T-helper 17 cell (primary cell): ENCODE data around the gene ANKRD44. TPM values are rescaled to one million over a fixed set of nuclear protein-coding genes. Genes with fewer than 3 reads are reported as not detected.

ENCODE experiments used
- ATAC-seq: fragments of 150-1000 bp; cut with Tn5 transposase; 2 replicates; pipeline ENCODE4 v1.10.0; 2021; ENCODE audit warnings: mild to moderate bottlenecking, moderate library complexity
- DNase-seq, 3 donors: peaks; one replicate each; pipeline versions ENCODE4 v3.0.0 to v3.0.0-alpha.2; 2020 to 2021
- H3K9me3 ChIP-seq: one replicate; pipeline ENCODE4 v1.7.0; 2013; ENCODE audit warnings: low read length, mild to moderate bottlenecking; ENCODE audit not compliant: control insufficient read depth, poor library complexity, severe bottlenecking
- H3K27ac Mint-ChIP-seq: one replicate; pipeline ENCODE4 v1.8.0; 2022; ENCODE audit warnings: mild to moderate bottlenecking, moderate library complexity, mixed read lengths
- H3K27me3 Mint-ChIP-seq: one replicate; pipeline ENCODE4 v1.8.0; 2022; ENCODE audit warnings: mixed read lengths
- H3K36me3 Mint-ChIP-seq: one replicate; pipeline ENCODE4 v1.8.0; 2022; ENCODE audit warnings: low read depth, mixed read lengths
- H3K4me1 Mint-ChIP-seq: one replicate; pipeline ENCODE4 v1.8.0; 2022; ENCODE audit warnings: mild to moderate bottlenecking, mixed read lengths
- H3K4me3 Mint-ChIP-seq: one replicate; pipeline ENCODE4 v1.8.0; 2022; ENCODE audit warnings: mild to moderate bottlenecking, moderate library complexity, mixed read lengths
- total RNA-seq, 4 donors: library from RNA in 2 of 4; stranded (reverse) in 2 of 4; gene quantifications; one replicate each; pipeline ENCODE4 v1.2.3 and lab custom pipeline; 2022 to 2026

The ANKRD44 gene
- total RNA-seq, 2 donors from 2014 or later: 232 to 246 TPM

- no peaks in the 10 kb centered on the region for H3K9me3 ChIP-seq
- no peak overlapping the region for H3K4me3 Mint-ChIP-seq
- no peaks in the 10 kb centered on the region for H3K27me3 Mint-ChIP-seq
- H3K36me3 Mint-ChIP-seq: peaks cover 5% of the 10 kb centered on the region
- peak overlapping the region; percentile 91 for H3K27ac Mint-ChIP-seq
- H3K4me1 Mint-ChIP-seq: peaks cover 53% of the 10 kb centered on the region
- DNase-seq (no peak), ATAC-seq (no peak)
Measured at GRCh38 chr2:197276156-197276555, 34.4 kb downstream of the ANKRD44 start.

- Mint-ChIP-seq H3K27me3 (no peaks in the 10 kb centered on the region), H3K4me1 (peaks cover 54% of the 10 kb centered on the region), H3K36me3 (peaks cover 3% of the 10 kb centered on the region), H3K4me3 (peak overlapping the region; percentile 60), H3K27ac (peak overlapping the region; percentile 91)
- H3K9me3 ChIP-seq: no peaks in the 10 kb centered on the region
- ATAC-seq (no peak), DNase-seq (no peak)
Measured at GRCh38 chr2:197274937-197275336, 35.6 kb downstream of the ANKRD44 start.

- Mint-ChIP-seq H3K4me1 (peaks cover 54% of the 10 kb centered on the region), H3K27me3 (no peaks in the 10 kb centered on the region), H3K36me3 (peaks cover 2% of the 10 kb centered on the region), H3K27ac (peak overlapping the region; percentile 91), H3K4me3 (peak overlapping the region; percentile 60)
- ATAC-seq (no peak), DNase-seq (no peak)
- no peaks in the 10 kb centered on the region for H3K9me3 ChIP-seq
Measured at GRCh38 chr2:197274349-197274748, 36.2 kb downstream of the ANKRD44 start.

- Mint-ChIP-seq H3K4me3 (no peak overlapping the region), H3K27me3 (no peaks in the 10 kb centered on the region), H3K36me3 (peaks cover 2% of the 10 kb centered on the region), H3K4me1 (peaks cover 55% of the 10 kb centered on the region), H3K27ac (peak overlapping the region; percentile 91)
- DNase-seq: no peak
- no peak for ATAC-seq
- no peaks in the 10 kb centered on the region for H3K9me3 ChIP-seq
Measured at GRCh38 chr2:197273485-197273884, 37.1 kb downstream of the ANKRD44 start.

- Mint-ChIP-seq H3K4me3 (peak overlapping the region; percentile 8), H3K27ac (peak overlapping the region; percentile 91), H3K36me3 (peaks cover 2% of the 10 kb centered on the region), H3K4me1 (peaks cover 63% of the 10 kb centered on the region), H3K27me3 (no peaks in the 10 kb centered on the region)
- DNase-seq (no peak), ATAC-seq (no peak)
- H3K9me3 ChIP-seq: no peaks in the 10 kb centered on the region
Measured at GRCh38 chr2:197270601-197271000, 40.0 kb downstream of the ANKRD44 start.

- Mint-ChIP-seq H3K27me3 (no peaks in the 10 kb centered on the region), H3K27ac (peak overlapping the region; percentile 91), H3K4me1 (peaks cover 63% of the 10 kb centered on the region), H3K36me3 (peaks cover 2% of the 10 kb centered on the region), H3K4me3 (peak overlapping the region; percentile 74)
- H3K9me3 ChIP-seq: no peaks in the 10 kb centered on the region
- DNase-seq (no peak), ATAC-seq (no peak)
Measured at GRCh38 chr2:197269815-197270214, 40.8 kb downstream of the ANKRD44 start.

- H3K4me1 Mint-ChIP-seq: peaks cover 61% of the 10 kb centered on the region
- no peaks in the 10 kb centered on the region for H3K27me3 Mint-ChIP-seq
- no peaks in the 10 kb centered on the region for H3K9me3 ChIP-seq
- H3K36me3 Mint-ChIP-seq: no peaks in the 10 kb centered on the region
- DNase-seq (no peak), ATAC-seq (peak; percentile 75)
- H3K27ac Mint-ChIP-seq: peak overlapping the region; percentile 91
- peak overlapping the region; percentile 74 for H3K4me3 Mint-ChIP-seq
Measured at GRCh38 chr2:197268786-197269584, 41.6 kb downstream of the ANKRD44 start.

GRCh38 chr2:197266477-197266876, 44.1 kb downstream of the ANKRD44 start:
- ATAC-seq: peak; percentile 75
- Mint-ChIP-seq H3K27ac (peak overlapping the region; percentile 91), H3K4me3 (peak overlapping the region; percentile 53), H3K27me3 (no peaks in the 10 kb centered on the region), H3K4me1 (peaks cover 79% of the 10 kb centered on the region), H3K36me3 (no peaks in the 10 kb centered on the region)
- no peaks in the 10 kb centered on the region for H3K9me3 ChIP-seq
- DNase-seq: no peak

GRCh38 chr2:197265924-197266323, 44.7 kb downstream of the ANKRD44 start:
- ATAC-seq: no peak
- no peaks in the 10 kb centered on the region for H3K36me3 Mint-ChIP-seq
- H3K9me3 ChIP-seq: no peaks in the 10 kb centered on the region
- H3K4me1 Mint-ChIP-seq: peaks cover 78% of the 10 kb centered on the region
- H3K4me3 Mint-ChIP-seq: peak overlapping the region; percentile 71
- peak overlapping the region; percentile 91 for H3K27ac Mint-ChIP-seq
- no peak for DNase-seq
- no peaks in the 10 kb centered on the region for H3K27me3 Mint-ChIP-seq

- no peak overlapping the region for H3K4me3 Mint-ChIP-seq
- peak overlapping the region; percentile 91 for H3K27ac Mint-ChIP-seq
- ATAC-seq (no peak), DNase-seq (no peak)
- H3K36me3 Mint-ChIP-seq: no peaks in the 10 kb centered on the region
- H3K9me3 ChIP-seq: no peaks in the 10 kb centered on the region
- no peaks in the 10 kb centered on the region for H3K27me3 Mint-ChIP-seq
- H3K4me1 Mint-ChIP-seq: peaks cover 69% of the 10 kb centered on the region
Measured at GRCh38 chr2:197265036-197265435, 45.5 kb downstream of the ANKRD44 start.

GRCh38 chr2:197264332-197264731, 46.2 kb downstream of the ANKRD44 start:
- DNase-seq: no peak
- no peak for ATAC-seq

GRCh38 chr2:197263077-197263476, 47.5 kb downstream of the ANKRD44 start:
- H3K27me3 Mint-ChIP-seq: no peaks in the 10 kb centered on the region
- no peak for DNase-seq
- H3K27ac Mint-ChIP-seq: peak overlapping the region; percentile 91

More at GRCh38 chr2:197264332-197264731, 46.2 kb downstream of the ANKRD44 start:
- Mint-ChIP-seq H3K36me3 (no peaks in the 10 kb centered on the region), H3K27ac (peak overlapping the region; percentile 91), H3K4me1 (peaks cover 68% of the 10 kb centered on the region), H3K4me3 (no peak overlapping the region), H3K27me3 (no peaks in the 10 kb centered on the region)
- H3K9me3 ChIP-seq: no peaks in the 10 kb centered on the region

GRCh38 chr2:197261808-197262226, 48.8 kb downstream of the ANKRD44 start:
- peak overlapping the region; percentile 91 for H3K27ac Mint-ChIP-seq
- peak overlapping the region; percentile 47 for H3K4me3 Mint-ChIP-seq
- ATAC-seq (peak; percentile 46), DNase-seq (no peak)
- no peaks in the 10 kb centered on the region for H3K36me3 Mint-ChIP-seq
- no peaks in the 10 kb centered on the region for H3K9me3 ChIP-seq
- no peaks in the 10 kb centered on the region for H3K27me3 Mint-ChIP-seq
- H3K4me1 Mint-ChIP-seq: peaks cover 63% of the 10 kb centered on the region

More at GRCh38 chr2:197263077-197263476, 47.5 kb downstream of the ANKRD44 start:
- H3K9me3 ChIP-seq: no peaks in the 10 kb centered on the region
- H3K4me1 Mint-ChIP-seq: peaks cover 64% of the 10 kb centered on the region
- H3K4me3 Mint-ChIP-seq: peak overlapping the region; percentile 61
- no peaks in the 10 kb centered on the region for H3K36me3 Mint-ChIP-seq
- ATAC-seq: no peak
